Spleen (tissue), 11 donors: Measurements from ENCODE around the gene TMEM131L. TPM values are rescaled to one million over a fixed set of nuclear protein-coding genes. Genes with fewer than 3 reads are reported as not detected.
A peak's percentile ranks its signal among the peaks of the same experiment; 100 is the strongest.

Experiments
- DNase-seq: peaks from one replicate; pipeline ENCODE4 v3.0.0-alpha.2; 2020
- H3K27ac ChIP-seq, 8 donors: fragments of 200-600 bp; sonication (generic) in 7 of 8; 1 replicate in 4 of 8; 2 replicates in 4 of 8; pipeline versions ENCODE4 v1.5.0 to v1.8.0; 2016 to 2021; ENCODE audit warnings: inconsistent platforms in 4 of 8, mild to moderate bottlenecking in 4 of 8, moderate library complexity in 1 of 8
- H3K27me3 ChIP-seq, 7 donors: fragments of 200-600 bp; sonication (generic) in 6 of 7; replicated peaks in 1 of 7; 1 replicate in 4 of 7; 2 replicates in 3 of 7; pipeline versions ENCODE4 v1.5.0 to v1.8.0; 2016 to 2021; ENCODE audit warnings: inconsistent platforms in 3 of 7, mild to moderate bottlenecking in 1 of 7
- H3K36me3 ChIP-seq, 6 donors: fragments of 200-600 bp; sonication (generic) in 5 of 6; 1 replicate in 4 of 6; 2 replicates in 2 of 6; pipeline versions ENCODE4 v1.5.0 to v1.8.0; 2016 to 2021; ENCODE audit warnings: inconsistent platforms in 2 of 6
- H3K4me1 ChIP-seq, 6 donors: fragments of 200-600 bp; sonication (generic) in 5 of 6; 1 replicate in 3 of 6; 2 replicates in 3 of 6; pipeline versions ENCODE4 v1.5.0 to v1.8.0; 2016 to 2021; ENCODE audit warnings: inconsistent platforms in 3 of 6
- H3K4me3 ChIP-seq, 8 donors: fragments of 200-600 bp; sonication (generic) in 7 of 8; 1 replicate in 4 of 8; 2 replicates in 4 of 8; pipeline versions ENCODE4 v1.5.0 to v1.8.0; 2016 to 2021; ENCODE audit warnings: inconsistent platforms in 4 of 8, mild to moderate bottlenecking in 4 of 8, moderate library complexity in 2 of 8
- H3K9me3 ChIP-seq, 8 donors: fragments of 200-600 bp; sonication (generic) in 7 of 8; 1 replicate in 4 of 8; 2 replicates in 4 of 8; pipeline versions ENCODE4 v1.5.0 to v1.8.0; 2016 to 2021; ENCODE audit warnings: inconsistent platforms in 4 of 8
- POLR2A ChIP-seq, 3 donors: fragments of 450-650 bp; IDR thresholded peaks; one replicate each; pipeline ENCODE4 v1.5.1; 2017; ENCODE audit warnings: antibody characterized with exemption in 3 of 3, mild to moderate bottlenecking in 1 of 3
- POLR2AphosphoS5 ChIP-seq, 3 donors: sonication (generic); formaldehyde crosslinking; IDR thresholded peaks; one replicate each; pipeline ENCODE4 v1.5.1; 2017; ENCODE audit warnings: antibody characterized with exemption in 3 of 3
- WGBS, 5 donors: extraction: QIAGEN DNeasy Blood & Tissue Kit in 3 of 5; methylation state at CpG; one replicate each; pipeline versions ENCODE4 v1.1.5 to v1.1.7; 2013 to 2018; 5-methylcytosine and 5-hydroxymethylcytosine counted together
- intact Hi-C: fragments of 100-400 bp; cut with DNase I; formaldehyde crosslinking; loops from one replicate; pipeline ENCODE4 v1.15.0; 2023; ENCODE audit warnings: low total_unique reads
- polyA plus RNA-seq, 3 donors: library from polyadenylated mRNA; stranded (reverse); fragments of 200-250 nt; gene quantifications; one replicate each; pipeline ENCODE4 v1.2.1, GENCODE V29; 2013
- total RNA-seq, 7 donors: library from RNA; depleted of rRNA in 3 of 7; stranded (reverse); fragments of >200 nt in 3 of 7; fragmentation: NEBNext Ultra II Directional in 4 of 7; extraction: Animal tissue kit (Norgen Biotek cat#: 25700) in 4 of 7; gene quantifications; one replicate each; pipeline versions ENCODE4 v1.1.0 to v1.2.1, GENCODE V29; 2016 to 2021
- TF ChIP-seq, protein P1 (sequence below), 11 experiments: fragments of 200-600 bp in 7 of 11; fragments of 450-650 bp in 4 of 11; sonication (generic) in 4 of 11; IDR thresholded peaks in 8 of 11; conservative IDR thresholded peaks in 3 of 11; 1 replicate in 7 of 11; 2 replicates in 4 of 11; pipeline versions ENCODE4 v1.4.0 to v1.8.0; 2016 to 2021; ENCODE audit warnings: antibody characterized with exemption in 11 of 11, inconsistent platforms in 4 of 11, mild to moderate bottlenecking in 1 of 11
- donor health status: healthy with polysubstance abuse.
- donor health status: DM: no; HTN: no; CAD: no; lungs with moderate emphysema.
- donor health status: DM: no; HTN: no; CAD: no.
- donor health status: Bipolar disorder and iron deficiency.
- donor health status: healthy.
- donor health status: DM: no; HTN: no; CAD: no.
- donor health status: DM: yes; HTN: yes; CAD: no.

The TMEM131L gene
- total and polyA plus RNA-seq, 10 donors: 20.9 to 105 (median 80.1) TPM

DNA sequence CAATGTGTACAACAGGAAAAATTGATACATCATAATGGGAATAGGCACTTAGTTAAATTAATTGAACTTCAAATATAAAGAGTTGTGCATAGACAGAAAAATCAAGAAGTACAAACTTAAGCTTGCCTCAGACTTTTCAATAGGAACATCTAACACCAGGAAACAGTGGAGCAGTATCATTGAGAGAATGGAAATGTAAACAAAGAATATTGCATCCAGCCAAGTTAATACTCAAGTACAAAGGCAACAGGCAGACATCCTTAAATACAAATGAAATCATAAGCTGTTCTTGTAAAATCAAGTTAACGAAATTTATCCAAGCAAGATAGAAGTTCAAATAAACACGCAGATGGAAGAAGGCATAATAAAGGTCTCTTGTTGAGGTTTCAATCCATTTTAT is 146.7 kb downstream of the TMEM131L start:
- WGBS, 5 donors: 96 to 98% (median 97%) methylated on average over 2 of the region's 2 CpGs
- Histone ChIP-seq H3K36me3 (peaks cover 0 to 100% (median 73%) of the 10 kb centered on the region in 6 donors), H3K9me3 (no peaks in the 10 kb centered on the region), H3K4me1 (peaks cover 0 to 15% (median 0%) of the 10 kb centered on the region in 6 donors), H3K27ac (no peak overlapping the region), H3K4me3 (no peak overlapping the region), H3K27me3 (no peaks in the 10 kb centered on the region)
- intact Hi-C loops: no loop called here
- TF ChIP-seq POLR2A (IDR thresholded peaks at IDR 0.05): no peak
- TF ChIP-seq POLR2AphosphoS5 (IDR thresholded peaks at IDR 0.05): no peak
- TF ChIP-seq, protein P1, sequence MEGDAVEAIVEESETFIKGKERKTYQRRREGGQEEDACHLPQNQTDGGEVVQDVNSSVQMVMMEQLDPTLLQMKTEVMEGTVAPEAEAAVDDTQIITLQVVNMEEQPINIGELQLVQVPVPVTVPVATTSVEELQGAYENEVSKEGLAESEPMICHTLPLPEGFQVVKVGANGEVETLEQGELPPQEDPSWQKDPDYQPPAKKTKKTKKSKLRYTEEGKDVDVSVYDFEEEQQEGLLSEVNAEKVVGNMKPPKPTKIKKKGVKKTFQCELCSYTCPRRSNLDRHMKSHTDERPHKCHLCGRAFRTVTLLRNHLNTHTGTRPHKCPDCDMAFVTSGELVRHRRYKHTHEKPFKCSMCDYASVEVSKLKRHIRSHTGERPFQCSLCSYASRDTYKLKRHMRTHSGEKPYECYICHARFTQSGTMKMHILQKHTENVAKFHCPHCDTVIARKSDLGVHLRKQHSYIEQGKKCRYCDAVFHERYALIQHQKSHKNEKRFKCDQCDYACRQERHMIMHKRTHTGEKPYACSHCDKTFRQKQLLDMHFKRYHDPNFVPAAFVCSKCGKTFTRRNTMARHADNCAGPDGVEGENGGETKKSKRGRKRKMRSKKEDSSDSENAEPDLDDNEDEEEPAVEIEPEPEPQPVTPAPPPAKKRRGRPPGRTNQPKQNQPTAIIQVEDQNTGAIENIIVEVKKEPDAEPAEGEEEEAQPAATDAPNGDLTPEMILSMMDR (IDR thresholded peaks at IDR 0.05 in 8 of 11, conservative IDR thresholded peaks at IDR 0.05 in 3 of 11): no peak
- DNase-seq: no peak

DNA sequence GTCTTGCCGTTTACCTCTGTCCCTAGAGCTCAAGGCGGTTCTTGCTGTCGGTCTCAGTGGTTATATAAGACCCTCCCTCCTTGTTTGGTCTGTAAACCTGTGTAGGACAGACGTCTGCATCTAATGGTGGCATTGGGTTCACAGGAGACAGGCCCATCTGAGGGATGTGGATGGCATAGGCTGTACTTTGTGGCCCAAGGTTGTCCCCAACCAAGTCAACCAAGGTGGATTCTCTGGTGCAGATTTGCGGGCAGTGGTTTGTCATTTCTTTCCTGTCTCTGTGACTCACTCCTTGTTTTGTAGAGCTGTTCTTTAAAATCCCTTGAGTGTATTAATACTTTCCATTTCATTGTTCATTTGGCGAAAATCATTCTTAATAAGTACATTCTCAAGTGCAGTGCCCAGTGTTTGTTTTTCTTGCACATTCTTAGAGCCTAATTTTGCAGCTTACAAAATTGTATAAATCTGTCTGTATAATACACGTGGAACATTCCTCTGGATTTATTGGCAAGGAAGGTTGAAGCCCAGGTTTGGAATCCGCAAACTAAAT is 149.9 kb downstream of the TMEM131L start:
- peak; percentile 21 for DNase-seq
- 84 to 91% (median 87%) methylated on average over 8 of the region's 8 CpGs for WGBS, 5 donors
- Histone ChIP-seq H3K4me1 (peaks cover 0 to 12% (median 0%) of the 10 kb centered on the region in 6 donors), H3K27ac (no peak overlapping the region), H3K9me3 (no peaks in the 10 kb centered on the region), H3K27me3 (no peaks in the 10 kb centered on the region), H3K36me3 (peaks cover 0 to 100% (median 89%) of the 10 kb centered on the region in 6 donors), H3K4me3 (no peak overlapping the region)
- intact Hi-C loops: no loop called here
- TF ChIP-seq, protein P1 (IDR thresholded peaks at IDR 0.05 in 8 of 11, conservative IDR thresholded peaks at IDR 0.05 in 3 of 11): no peak

DNA sequence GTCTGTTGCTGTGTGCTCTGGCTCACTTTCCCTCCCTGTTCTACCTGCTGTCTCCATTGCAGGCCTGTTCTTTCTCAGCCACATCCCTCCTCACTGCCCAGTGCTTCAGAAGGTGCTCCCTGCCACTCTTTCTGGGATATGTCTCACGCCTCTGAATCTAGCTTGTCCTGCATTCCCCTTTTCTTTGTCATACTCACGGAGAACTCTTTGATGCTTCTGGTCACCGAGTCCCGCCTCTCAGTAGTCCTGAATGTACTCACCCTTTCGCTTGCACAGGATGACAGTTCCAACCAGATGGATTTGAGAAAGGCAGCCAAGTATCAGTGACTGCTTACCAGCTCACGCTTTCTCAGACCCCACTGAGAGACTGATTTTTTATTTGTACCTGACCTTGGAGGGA is 152.7 kb downstream of the TMEM131L start:
- no peaks in the 10 kb centered on the region for H3K9me3 ChIP-seq
- intact Hi-C loops: no loop called here
- WGBS, 5 donors: 93 to 96% (median 94%) methylated on average over 6 of the region's 6 CpGs

DNA sequence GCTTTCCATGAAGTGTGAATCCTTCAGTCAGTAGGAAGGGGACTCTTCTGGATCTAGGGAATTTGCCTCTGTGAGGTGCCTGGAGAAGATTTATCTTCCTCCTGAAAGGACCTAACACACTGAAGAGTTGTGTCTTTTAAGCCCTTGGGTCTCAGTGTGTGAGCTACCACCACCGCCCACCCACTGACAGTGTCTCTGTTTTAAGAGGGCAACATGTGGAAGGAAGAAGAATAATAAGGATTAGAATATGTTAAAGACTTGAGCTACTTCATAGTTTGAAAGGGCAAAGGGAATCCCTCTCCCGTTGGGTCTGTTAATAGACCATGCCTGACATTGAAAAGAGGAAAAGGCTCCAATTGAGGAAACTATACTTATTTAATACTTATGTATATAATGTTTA is 153.7 kb downstream of the TMEM131L start:
- intact Hi-C loops: no loop called here
- no peak overlapping the region for H3K4me3 ChIP-seq
- H3K36me3 ChIP-seq: peaks cover 3 to 100% (median 91%) of the 10 kb centered on the region in 6 donors
- H3K4me1 ChIP-seq: peaks cover 0 to 38% (median 13%) of the 10 kb centered on the region in 6 donors
- 74 to 90% (median 83%) methylated on average over 2 of the region's 2 CpGs for WGBS, 5 donors
- H3K27me3 ChIP-seq: no peaks in the 10 kb centered on the region
- H3K27ac ChIP-seq: no peak overlapping the region
- no peaks in the 10 kb centered on the region for H3K9me3 ChIP-seq
- no peak for DNase-seq
- TF ChIP-seq POLR2AphosphoS5 (IDR thresholded peaks at IDR 0.05): no peak
- no peak for TF ChIP-seq POLR2A (IDR thresholded peaks at IDR 0.05)
- TF ChIP-seq, protein P1 (IDR thresholded peaks at IDR 0.05 in 8 of 11, conservative IDR thresholded peaks at IDR 0.05 in 3 of 11): no peak

More for the DNA sequence above, 152.7 kb downstream of the TMEM131L start:
- TF ChIP-seq, protein P1 (IDR thresholded peaks at IDR 0.05 in 8 of 11, conservative IDR thresholded peaks at IDR 0.05 in 3 of 11): no peak
- TF ChIP-seq POLR2AphosphoS5 (IDR thresholded peaks at IDR 0.05): no peak
- no peak for TF ChIP-seq POLR2A (IDR thresholded peaks at IDR 0.05)
- no peak for DNase-seq
- Histone ChIP-seq H3K27me3 (no peaks in the 10 kb centered on the region), H3K27ac (no peak overlapping the region), H3K36me3 (peaks cover 0 to 100% (median 92%) of the 10 kb centered on the region in 6 donors), H3K4me1 (peaks cover 0 to 38% (median 13%) of the 10 kb centered on the region in 6 donors), H3K4me3 (no peak overlapping the region)
